Liver (tissue), 9 donors: Measurements from ENCODE around the gene NLGN1. TPM values are rescaled to one million over a fixed set of nuclear protein-coding genes. Genes with fewer than 3 reads are reported as not detected.

Experiments
- DNase-seq: peaks from one replicate; pipeline ENCODE4 v3.0.0-alpha.2; 2017; ENCODE audit warnings: low spot score
- H3K27ac ChIP-seq, 2 donors: one replicate each; pipeline ENCODE4 v1.7.0; 2013; ENCODE audit warnings: inconsistent platforms in 2 of 2, low read length in 2 of 2, control low read depth in 1 of 2, low read depth in 1 of 2, mild to moderate bottlenecking in 1 of 2
- H3K27me3 ChIP-seq, 4 donors: one replicate each; pipeline versions ENCODE4 v1.6.1 to v1.7.0; 2013; ENCODE audit warnings: low read length in 3 of 4, inconsistent platforms in 1 of 4, mild to moderate bottlenecking in 1 of 4, moderate library complexity in 1 of 4; ENCODE audit not compliant: control insufficient read depth in 4 of 4, insufficient read depth in 4 of 4
- H3K36me3 ChIP-seq, 4 donors: one replicate each; pipeline versions ENCODE4 v1.6.1 to v1.7.0; 2013; ENCODE audit warnings: low read length in 3 of 4, mild to moderate bottlenecking in 3 of 4, low read depth in 1 of 4, moderate library complexity in 1 of 4; ENCODE audit not compliant: control insufficient read depth in 4 of 4, insufficient read depth in 3 of 4
- H3K4me1 ChIP-seq, 4 donors: one replicate each; pipeline versions ENCODE4 v1.6.1 to v1.7.0; 2013; ENCODE audit warnings: low read length in 3 of 4, mild to moderate bottlenecking in 3 of 4, moderate library complexity in 1 of 4; ENCODE audit not compliant: control insufficient read depth in 4 of 4, insufficient read depth in 4 of 4
- H3K4me3 ChIP-seq, 3 donors: one replicate each; pipeline versions ENCODE4 v1.6.1 to v1.7.0; 2013; ENCODE audit warnings: low read length in 3 of 3, control low read depth in 1 of 3, low read depth in 1 of 3, mild to moderate bottlenecking in 1 of 3
- H3K9ac ChIP-seq, 2 donors: one replicate each; pipeline ENCODE4 v1.7.0; 2013; ENCODE audit warnings: low read length in 2 of 2, mild to moderate bottlenecking in 2 of 2, moderate library complexity in 2 of 2, control low read depth in 1 of 2, low read depth in 1 of 2
- H3K9me3 ChIP-seq, 4 donors: one replicate each; pipeline versions ENCODE4 v1.6.1 to v1.7.0; 2013; ENCODE audit warnings: low read length in 3 of 4; ENCODE audit not compliant: control insufficient read depth in 4 of 4
- EGR1 ChIP-seq, 2 donors: IDR thresholded peaks; 2 replicates each; pipeline ENCODE4 v1.6.1; 2016 to 2018; ENCODE audit warnings: antibody characterized with exemption in 2 of 2, low read depth in 2 of 2
- FOXA1 ChIP-seq: IDR thresholded peaks from 2 replicates; pipeline ENCODE4 v1.6.1; 2016; ENCODE audit warnings: antibody characterized with exemption
- FOXA2 ChIP-seq: IDR thresholded peaks from 2 replicates; pipeline ENCODE4 v1.6.1; 2016; ENCODE audit warnings: antibody characterized with exemption
- GABPA ChIP-seq, 2 donors: IDR thresholded peaks in 1 of 2; conservative IDR thresholded peaks in 1 of 2; 2 replicates each; pipeline ENCODE4 v1.6.1; 2016; ENCODE audit warnings: antibody characterized with exemption in 2 of 2, mild to moderate bottlenecking in 1 of 2, moderate library complexity in 1 of 2
- HNF4A ChIP-seq, 2 donors: conservative IDR thresholded peaks; 2 replicates each; pipeline ENCODE4 v1.6.1; 2016; ENCODE audit warnings: antibody characterized with exemption in 2 of 2, mild to moderate bottlenecking in 2 of 2
- HNF4G ChIP-seq: IDR thresholded peaks from 2 replicates; pipeline ENCODE4 v1.6.1; 2016; ENCODE audit warnings: antibody characterized with exemption
- JUND ChIP-seq, 2 donors: IDR thresholded peaks; 2 replicates each; pipeline ENCODE4 v1.6.1; 2016; ENCODE audit warnings: antibody characterized with exemption in 2 of 2
- NR2F2 ChIP-seq: IDR thresholded peaks from 2 replicates; pipeline ENCODE4 v1.6.1; 2016; ENCODE audit warnings: antibody characterized with exemption
- RAD21 ChIP-seq, 2 donors: IDR thresholded peaks; 2 replicates each; pipeline ENCODE4 v1.6.1; 2016; ENCODE audit warnings: antibody characterized with exemption in 2 of 2, mild to moderate bottlenecking in 2 of 2
- RXRA ChIP-seq, 2 donors: IDR thresholded peaks; 2 replicates each; pipeline ENCODE4 v1.6.1; 2017 to 2018; ENCODE audit warnings: antibody characterized with exemption in 2 of 2, mild to moderate bottlenecking in 1 of 2
- SP1 ChIP-seq: IDR thresholded peaks from 2 replicates; pipeline ENCODE4 v1.6.1; 2018; ENCODE audit warnings: antibody characterized with exemption, mild to moderate bottlenecking
- TAF1 ChIP-seq: conservative IDR thresholded peaks from 2 replicates; pipeline ENCODE4 v1.6.1; 2016; ENCODE audit warnings: antibody characterized with exemption, mild to moderate bottlenecking
- YY1 ChIP-seq: IDR thresholded peaks from 2 replicates; pipeline ENCODE4 v1.6.1; 2016; ENCODE audit warnings: antibody characterized with exemption, mild to moderate bottlenecking
- WGBS: extraction: QIAGEN DNeasy Blood & Tissue Kit; methylation state at CpG from one replicate; pipeline ENCODE4 v1.1.7; 2013; 5-methylcytosine and 5-hydroxymethylcytosine counted together
- polyA plus RNA-seq, 2 donors: library from polyadenylated mRNA; stranded (reverse) in 1 of 2; unstranded in 1 of 2; fragments of 200-250 nt in 1 of 2; fragments of >200 nt in 1 of 2; fragmentation: Nextera tagmentation in 1 of 2; extraction: Ambion mirVana in 1 of 2; gene quantifications; one replicate each; pipeline versions ENCODE4 v1.2.1 to v1.2.3, GENCODE V29; 2013 to 2015
- total RNA-seq, 2 donors: library from RNA; depleted of rRNA; stranded (reverse); fragments of >200 nt; gene quantifications; one replicate each; pipeline ENCODE4 v1.2.3, GENCODE V29; 2014
- TF ChIP-seq, protein P1 (sequence below): IDR thresholded peaks from 2 replicates; pipeline ENCODE4 v1.6.1; 2016; ENCODE audit warnings: antibody characterized with exemption, mild to moderate bottlenecking
- TF ChIP-seq, protein P2 (sequence below): fragments of 150-350 bp; IDR thresholded peaks from 2 replicates; pipeline ENCODE4 v1.5.1; 2017; ENCODE audit warnings: improper control_type of control experiment, low read depth, low read length; ENCODE audit not compliant: missing input control
- TF ChIP-seq, protein P3 (sequence below): IDR thresholded peaks from 2 replicates; pipeline ENCODE4 v1.6.1; 2016; ENCODE audit warnings: antibody characterized with exemption
- TF ChIP-seq, protein P4 (sequence below): IDR thresholded peaks from 2 replicates; pipeline ENCODE4 v1.6.1; 2016; ENCODE audit warnings: antibody characterized with exemption
- TF ChIP-seq, protein P5 (sequence below): IDR thresholded peaks from 2 replicates; pipeline ENCODE4 v1.6.1; 2016; ENCODE audit warnings: antibody characterized with exemption
- donor health status: healthy.
- donor health status: healthy.
- donor health status: healthy.
- donor health status: healthy.
- donor health status: healthy.

Gene NLGN1
- total and polyA plus RNA-seq, 4 donors, result 0.02 to 0.67 (median 0.37) TPM; not detected in 1

DNA sequence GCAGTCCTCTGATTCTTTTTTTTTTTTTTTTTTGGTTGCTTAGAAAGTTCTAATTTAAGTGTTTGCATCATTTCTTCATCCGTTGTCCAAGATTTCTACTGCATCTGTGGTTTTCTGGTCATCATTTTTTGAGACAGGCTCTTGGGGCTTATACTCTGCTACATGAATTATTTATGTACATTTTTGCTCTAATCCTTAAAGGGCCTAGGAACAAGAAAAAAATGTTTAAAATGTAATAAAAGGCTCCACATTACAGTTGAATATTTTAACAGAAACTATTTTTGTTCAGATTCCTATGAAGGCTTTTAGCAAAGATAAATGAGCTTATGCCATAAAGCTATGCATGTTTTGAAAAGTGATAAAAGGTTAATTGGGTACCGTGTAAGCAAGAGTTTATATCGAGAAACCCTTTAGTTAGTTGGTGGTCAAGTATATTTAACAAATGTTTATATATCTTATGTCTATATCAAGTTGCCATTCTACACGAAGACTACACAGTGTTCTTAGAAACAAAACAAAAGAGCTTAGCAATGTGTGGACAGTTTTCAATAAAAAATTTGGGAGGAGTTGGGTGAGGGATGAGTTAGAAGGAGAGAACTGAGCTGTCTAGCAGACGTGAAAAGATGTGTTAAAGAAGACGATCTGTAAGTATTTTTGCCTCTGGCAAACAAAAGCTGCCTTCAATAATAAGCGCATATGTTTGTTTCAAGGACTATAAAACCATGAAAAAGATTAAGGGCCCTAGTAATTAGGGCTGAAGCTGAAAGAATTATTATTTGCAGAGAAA is 898.0 kb downstream of the NLGN1 start:
- no peak overlapping the region for H3K27ac ChIP-seq
- H3K27me3 ChIP-seq, result no peaks in the 10 kb centered on the region
- peaks cover 0 to 2% (median 0%) of the 10 kb centered on the region in 4 donors for H3K9me3 ChIP-seq
- no peak overlapping the region for H3K9ac ChIP-seq
- TF ChIP-seq, protein P1, sequence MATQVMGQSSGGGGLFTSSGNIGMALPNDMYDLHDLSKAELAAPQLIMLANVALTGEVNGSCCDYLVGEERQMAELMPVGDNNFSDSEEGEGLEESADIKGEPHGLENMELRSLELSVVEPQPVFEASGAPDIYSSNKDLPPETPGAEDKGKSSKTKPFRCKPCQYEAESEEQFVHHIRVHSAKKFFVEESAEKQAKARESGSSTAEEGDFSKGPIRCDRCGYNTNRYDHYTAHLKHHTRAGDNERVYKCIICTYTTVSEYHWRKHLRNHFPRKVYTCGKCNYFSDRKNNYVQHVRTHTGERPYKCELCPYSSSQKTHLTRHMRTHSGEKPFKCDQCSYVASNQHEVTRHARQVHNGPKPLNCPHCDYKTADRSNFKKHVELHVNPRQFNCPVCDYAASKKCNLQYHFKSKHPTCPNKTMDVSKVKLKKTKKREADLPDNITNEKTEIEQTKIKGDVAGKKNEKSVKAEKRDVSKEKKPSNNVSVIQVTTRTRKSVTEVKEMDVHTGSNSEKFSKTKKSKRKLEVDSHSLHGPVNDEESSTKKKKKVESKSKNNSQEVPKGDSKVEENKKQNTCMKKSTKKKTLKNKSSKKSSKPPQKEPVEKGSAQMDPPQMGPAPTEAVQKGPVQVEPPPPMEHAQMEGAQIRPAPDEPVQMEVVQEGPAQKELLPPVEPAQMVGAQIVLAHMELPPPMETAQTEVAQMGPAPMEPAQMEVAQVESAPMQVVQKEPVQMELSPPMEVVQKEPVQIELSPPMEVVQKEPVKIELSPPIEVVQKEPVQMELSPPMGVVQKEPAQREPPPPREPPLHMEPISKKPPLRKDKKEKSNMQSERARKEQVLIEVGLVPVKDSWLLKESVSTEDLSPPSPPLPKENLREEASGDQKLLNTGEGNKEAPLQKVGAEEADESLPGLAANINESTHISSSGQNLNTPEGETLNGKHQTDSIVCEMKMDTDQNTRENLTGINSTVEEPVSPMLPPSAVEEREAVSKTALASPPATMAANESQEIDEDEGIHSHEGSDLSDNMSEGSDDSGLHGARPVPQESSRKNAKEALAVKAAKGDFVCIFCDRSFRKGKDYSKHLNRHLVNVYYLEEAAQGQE, result no peak
- TF ChIP-seq, protein P2, sequence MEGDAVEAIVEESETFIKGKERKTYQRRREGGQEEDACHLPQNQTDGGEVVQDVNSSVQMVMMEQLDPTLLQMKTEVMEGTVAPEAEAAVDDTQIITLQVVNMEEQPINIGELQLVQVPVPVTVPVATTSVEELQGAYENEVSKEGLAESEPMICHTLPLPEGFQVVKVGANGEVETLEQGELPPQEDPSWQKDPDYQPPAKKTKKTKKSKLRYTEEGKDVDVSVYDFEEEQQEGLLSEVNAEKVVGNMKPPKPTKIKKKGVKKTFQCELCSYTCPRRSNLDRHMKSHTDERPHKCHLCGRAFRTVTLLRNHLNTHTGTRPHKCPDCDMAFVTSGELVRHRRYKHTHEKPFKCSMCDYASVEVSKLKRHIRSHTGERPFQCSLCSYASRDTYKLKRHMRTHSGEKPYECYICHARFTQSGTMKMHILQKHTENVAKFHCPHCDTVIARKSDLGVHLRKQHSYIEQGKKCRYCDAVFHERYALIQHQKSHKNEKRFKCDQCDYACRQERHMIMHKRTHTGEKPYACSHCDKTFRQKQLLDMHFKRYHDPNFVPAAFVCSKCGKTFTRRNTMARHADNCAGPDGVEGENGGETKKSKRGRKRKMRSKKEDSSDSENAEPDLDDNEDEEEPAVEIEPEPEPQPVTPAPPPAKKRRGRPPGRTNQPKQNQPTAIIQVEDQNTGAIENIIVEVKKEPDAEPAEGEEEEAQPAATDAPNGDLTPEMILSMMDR, result no peak
- TF ChIP-seq NR2F2 (no peak), YY1 (no peak), GABPA (IDR thresholded peaks at IDR 0.05 in 1 of 2, conservative IDR thresholded peaks at IDR 0.05 in 1 of 2) (no peak), RAD21 (IDR thresholded peaks at IDR 0.05) (no peak), HNF4G (no peak), TAF1 (no peak), RXRA (IDR thresholded peaks at IDR 0.05) (no peak), SP1 (no peak)
- TF ChIP-seq, protein P3, sequence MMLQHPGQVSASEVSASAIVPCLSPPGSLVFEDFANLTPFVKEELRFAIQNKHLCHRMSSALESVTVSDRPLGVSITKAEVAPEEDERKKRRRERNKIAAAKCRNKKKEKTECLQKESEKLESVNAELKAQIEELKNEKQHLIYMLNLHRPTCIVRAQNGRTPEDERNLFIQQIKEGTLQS, result no peak
- DNase-seq, result no peak
- no peaks in the 10 kb centered on the region for H3K4me1 ChIP-seq
- no peak overlapping the region for H3K4me3 ChIP-seq
- 75% methylated on average over 7 of the region's 7 CpGs for WGBS
- H3K36me3 ChIP-seq, result no peaks in the 10 kb centered on the region

DNA sequence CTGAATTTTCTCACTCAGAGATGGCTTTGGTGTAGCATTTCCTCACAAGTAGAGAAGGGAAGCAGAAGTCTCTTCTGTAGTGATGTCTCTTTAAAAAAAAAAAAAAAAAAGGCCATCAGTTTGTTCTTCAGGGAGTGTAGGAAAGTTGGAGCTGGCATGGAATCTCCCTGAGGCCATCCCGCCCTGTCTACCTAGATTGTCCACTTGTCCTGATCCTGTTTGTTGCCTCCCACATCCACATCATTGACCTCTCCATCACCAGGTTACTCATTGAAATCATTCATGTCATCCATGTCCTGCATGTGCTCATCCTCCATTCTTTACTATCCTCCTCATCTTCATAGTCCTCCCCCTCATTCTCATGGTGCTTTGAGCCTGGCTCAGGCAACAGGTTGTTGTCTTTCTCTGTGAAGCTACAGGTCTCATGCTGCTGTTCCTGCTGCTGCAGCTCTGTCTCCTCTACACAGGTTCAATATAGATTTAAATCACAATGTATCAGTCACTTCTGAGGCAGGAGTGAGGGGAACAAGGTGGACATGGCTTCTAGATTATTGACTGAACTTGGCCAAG is 905.3 kb downstream of the NLGN1 start:
- no peak overlapping the region for H3K27ac ChIP-seq
- TF ChIP-seq, protein P1, result no peak
- TF ChIP-seq FOXA1 (no peak), JUND (IDR thresholded peaks at IDR 0.05) (no peak), TAF1 (no peak), FOXA2 (no peak), HNF4A (conservative IDR thresholded peaks at IDR 0.05) (no peak), YY1 (no peak), NR2F2 (no peak), RXRA (IDR thresholded peaks at IDR 0.05) (no peak), EGR1 (IDR thresholded peaks at IDR 0.05; ENCODE audit: low read depth in 2 of 2) (no peak), SP1 (no peak), RAD21 (IDR thresholded peaks at IDR 0.05) (no peak)
- TF ChIP-seq, protein P4, sequence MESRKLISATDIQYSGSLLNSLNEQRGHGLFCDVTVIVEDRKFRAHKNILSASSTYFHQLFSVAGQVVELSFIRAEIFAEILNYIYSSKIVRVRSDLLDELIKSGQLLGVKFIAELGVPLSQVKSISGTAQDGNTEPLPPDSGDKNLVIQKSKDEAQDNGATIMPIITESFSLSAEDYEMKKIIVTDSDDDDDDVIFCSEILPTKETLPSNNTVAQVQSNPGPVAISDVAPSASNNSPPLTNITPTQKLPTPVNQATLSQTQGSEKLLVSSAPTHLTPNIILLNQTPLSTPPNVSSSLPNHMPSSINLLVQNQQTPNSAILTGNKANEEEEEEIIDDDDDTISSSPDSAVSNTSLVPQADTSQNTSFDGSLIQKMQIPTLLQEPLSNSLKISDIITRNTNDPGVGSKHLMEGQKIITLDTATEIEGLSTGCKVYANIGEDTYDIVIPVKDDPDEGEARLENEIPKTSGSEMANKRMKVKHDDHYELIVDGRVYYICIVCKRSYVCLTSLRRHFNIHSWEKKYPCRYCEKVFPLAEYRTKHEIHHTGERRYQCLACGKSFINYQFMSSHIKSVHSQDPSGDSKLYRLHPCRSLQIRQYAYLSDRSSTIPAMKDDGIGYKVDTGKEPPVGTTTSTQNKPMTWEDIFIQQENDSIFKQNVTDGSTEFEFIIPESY, result no peak
- TF ChIP-seq, protein P3, result no peak
- TF ChIP-seq, protein P5, sequence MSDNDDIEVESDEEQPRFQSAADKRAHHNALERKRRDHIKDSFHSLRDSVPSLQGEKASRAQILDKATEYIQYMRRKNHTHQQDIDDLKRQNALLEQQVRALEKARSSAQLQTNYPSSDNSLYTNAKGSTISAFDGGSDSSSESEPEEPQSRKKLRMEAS, result no peak

More for the DNA sequence above, 905.3 kb downstream of the NLGN1 start:
- 94% methylated on average over 1 of the region's 1 CpG for WGBS
- no peaks in the 10 kb centered on the region for H3K27me3 ChIP-seq
- H3K9ac ChIP-seq, result no peak overlapping the region
- no peak for DNase-seq
- H3K36me3 ChIP-seq, result no peaks in the 10 kb centered on the region
- peaks cover 0 to 2% (median 0%) of the 10 kb centered on the region in 4 donors for H3K9me3 ChIP-seq
- H3K4me1 ChIP-seq, result no peaks in the 10 kb centered on the region
- no peak overlapping the region for H3K4me3 ChIP-seq
